HG03159 (cell line): Measurements from ENCODE around the gene CPED1.
"Not testable (repeated sequence)": the region's sequence is repeated elsewhere in the genome, so short reads cannot be mapped to it uniquely, and the experiment has no call there.

Source experiments
- ATAC-seq: cut with Tn5 transposase; IDR thresholded peaks from one replicate; pipeline ENCODE4 v1.9.1; 2021; ENCODE audit warnings: mild to moderate bottlenecking, moderate library complexity; ENCODE audit not compliant: unreplicated experiment

The CPED1 gene

GRCh38 chr7:121083790-121084251, 95.3 kb downstream of the CPED1 start:
- no peak for ATAC-seq

- ATAC-seq, result no peak
Measured at GRCh38 chr7:121084256-121084655, 95.7 kb downstream of the CPED1 start.

- ATAC-seq, result no peak
Measured at GRCh38 chr7:121084748-121085336, 96.3 kb downstream of the CPED1 start.

- no peak for ATAC-seq
Measured at GRCh38 chr7:121085922-121086321, 97.4 kb downstream of the CPED1 start.

GRCh38 chr7:121088870-121089269, 100.4 kb downstream of the CPED1 start:
- ATAC-seq, result no peak

- ATAC-seq, result no peak
Measured at GRCh38 chr7:121094829-121095228, 106.3 kb downstream of the CPED1 start.

GRCh38 chr7:121097577-121097976, 109.1 kb downstream of the CPED1 start:
- ATAC-seq, result no peak

- ATAC-seq, result no peak
Measured at GRCh38 chr7:121099572-121099971, 111.1 kb downstream of the CPED1 start.

- ATAC-seq, result no peak
Measured at GRCh38 chr7:121101083-121101482, 112.6 kb downstream of the CPED1 start.

GRCh38 chr7:121101621-121102020, 113.1 kb downstream of the CPED1 start:
- no peak for ATAC-seq

- no peak for ATAC-seq
Measured at GRCh38 chr7:121102619-121103018, 114.1 kb downstream of the CPED1 start.

- no peak for ATAC-seq
Measured at GRCh38 chr7:121103086-121103485, 114.6 kb downstream of the CPED1 start.

- ATAC-seq, result no peak
Measured at GRCh38 chr7:121103579-121103978, 115.1 kb downstream of the CPED1 start.

GRCh38 chr7:121105262-121105661, 116.8 kb downstream of the CPED1 start:
- ATAC-seq, result no peak

GRCh38 chr7:121107923-121108498, 119.5 kb downstream of the CPED1 start:
- ATAC-seq, result peak; percentile 95

- ATAC-seq, result no peak
Measured at GRCh38 chr7:121109145-121109544, 120.6 kb downstream of the CPED1 start.

GRCh38 chr7:121113288-121113687, 124.8 kb downstream of the CPED1 start:
- no peak for ATAC-seq

- ATAC-seq, result no peak
Measured at GRCh38 chr7:121116396-121116795, 127.9 kb downstream of the CPED1 start.

GRCh38 chr7:121119047-121119446, 130.5 kb downstream of the CPED1 start:
- no peak for ATAC-seq

- no peak for ATAC-seq
Measured at GRCh38 chr7:121123032-121123431, 134.5 kb downstream of the CPED1 start.

- not testable (repeated sequence) for ATAC-seq
Measured at GRCh38 chr7:121125454-121125853, 136.9 kb downstream of the CPED1 start.

GRCh38 chr7:121126201-121126600, 137.7 kb downstream of the CPED1 start:
- ATAC-seq, result no peak
